Endothelial cell of hepatic sinusoid (primary cell): ENCODE data around the gene MRPS18A.

Source experiments
- in situ Hi-C: cut with HindIII; loops from 2 replicates; pipeline ENCODE4 v1.10.0; 2017; ENCODE audit warnings: low sequenced_read_pairs

The MRPS18A gene

DNA sequence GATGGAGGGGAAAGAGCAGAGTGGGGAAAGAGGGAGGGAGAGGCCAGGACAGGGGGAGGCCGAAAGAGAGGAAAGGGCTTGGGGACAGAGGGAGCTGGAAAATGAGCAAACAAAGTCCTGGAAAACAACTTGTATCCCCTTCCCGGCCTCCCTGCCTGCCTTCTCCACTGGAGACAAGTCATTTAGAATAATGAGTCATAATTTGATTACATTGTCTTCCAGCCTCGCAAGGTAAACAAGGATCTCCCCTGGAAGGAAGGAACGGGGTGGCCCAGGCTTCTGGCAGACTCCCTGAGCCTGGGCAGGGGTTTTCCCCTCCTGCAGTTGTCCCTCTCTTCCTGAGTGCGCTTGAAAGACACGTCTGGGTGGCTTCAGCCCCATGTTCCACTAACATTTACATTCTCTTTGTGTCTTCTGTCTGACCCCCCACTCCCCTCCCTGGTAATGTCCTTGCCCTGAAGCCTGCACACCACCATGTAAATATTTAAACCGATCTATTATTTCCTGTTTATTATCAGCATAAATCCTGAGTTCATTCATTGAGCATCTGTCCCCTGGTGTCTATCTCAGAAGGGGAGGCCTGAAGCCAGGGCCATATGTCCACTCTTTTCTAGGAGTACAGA is 12.1 kb upstream of the MRPS18A start:
- in situ Hi-C loops = no loop called here

DNA sequence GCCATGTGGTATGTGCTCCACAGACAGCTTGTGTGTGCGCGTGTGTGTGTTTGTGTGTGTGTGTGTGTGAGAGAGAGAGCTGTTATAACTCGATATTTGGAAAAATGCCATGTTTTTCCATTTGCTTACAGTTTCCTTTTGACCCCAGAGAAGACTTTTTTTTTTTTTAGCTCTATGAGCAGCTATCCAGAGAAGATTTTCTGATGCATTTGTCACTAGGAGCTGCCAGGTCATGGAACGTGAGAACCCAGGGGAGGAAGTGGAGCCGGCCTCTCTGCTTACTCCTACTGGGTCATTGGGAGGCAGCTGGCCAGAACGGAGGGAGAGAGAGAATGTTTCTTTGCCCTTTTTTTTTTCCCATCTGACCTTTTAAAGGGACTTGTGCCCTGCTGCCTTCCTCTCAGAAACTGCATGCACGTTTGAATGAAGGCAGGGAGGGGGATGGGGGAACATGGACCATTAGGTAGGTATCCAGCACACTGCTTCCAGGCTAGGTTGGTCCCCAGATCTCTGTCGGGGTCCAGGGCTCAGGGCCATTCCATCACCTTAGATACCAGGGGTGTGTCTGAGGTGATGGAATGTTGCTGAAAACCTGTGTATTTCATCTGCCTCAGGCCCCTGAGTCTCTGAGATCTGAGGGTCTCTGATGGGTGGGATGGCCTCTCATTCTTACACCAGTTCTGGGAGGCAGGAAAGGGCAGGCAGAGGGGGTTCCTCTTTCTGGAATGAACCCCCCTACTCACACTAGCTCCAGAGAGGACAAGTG is 11.2 kb upstream of the MRPS18A start:
- in situ Hi-C loops = no loop called here

DNA sequence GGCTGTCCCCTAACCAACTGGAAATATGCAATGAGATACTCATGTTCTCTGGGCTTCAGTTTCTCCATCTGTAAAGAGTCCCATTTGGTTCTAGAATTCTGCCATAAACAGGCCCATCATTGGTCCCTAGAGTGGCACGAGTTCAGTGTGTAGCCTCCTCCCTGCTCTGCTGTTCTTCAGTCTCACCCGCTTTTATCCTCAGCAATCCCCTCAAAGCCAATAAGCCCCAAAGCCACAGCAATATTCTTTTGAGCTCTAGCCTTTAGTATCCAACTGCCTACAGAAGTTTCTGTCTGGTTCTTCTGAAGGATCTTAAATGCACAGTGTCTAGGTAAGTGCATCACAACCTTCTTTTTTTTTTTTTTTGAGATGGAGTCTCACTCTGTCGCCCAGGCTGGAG is 9.8 kb upstream of the MRPS18A start:
- in situ Hi-C loops = no loop called here

DNA sequence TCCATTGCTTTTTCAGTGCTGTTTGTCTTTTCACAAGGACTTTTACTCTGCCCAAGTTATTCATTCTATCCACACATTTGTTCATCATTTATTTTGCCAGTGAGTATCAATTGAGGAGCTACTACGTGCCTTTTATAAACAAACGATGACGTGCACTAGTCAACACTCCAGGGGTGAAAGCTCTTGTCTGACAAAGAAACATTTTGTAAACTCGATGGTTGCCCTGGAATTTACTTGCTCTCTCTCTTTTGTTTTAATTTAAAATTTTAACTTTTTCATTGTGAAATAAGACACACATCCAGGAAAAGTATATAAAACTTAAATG is 8.3 kb upstream of the MRPS18A start:
- in situ Hi-C loops = no loop called here

DNA sequence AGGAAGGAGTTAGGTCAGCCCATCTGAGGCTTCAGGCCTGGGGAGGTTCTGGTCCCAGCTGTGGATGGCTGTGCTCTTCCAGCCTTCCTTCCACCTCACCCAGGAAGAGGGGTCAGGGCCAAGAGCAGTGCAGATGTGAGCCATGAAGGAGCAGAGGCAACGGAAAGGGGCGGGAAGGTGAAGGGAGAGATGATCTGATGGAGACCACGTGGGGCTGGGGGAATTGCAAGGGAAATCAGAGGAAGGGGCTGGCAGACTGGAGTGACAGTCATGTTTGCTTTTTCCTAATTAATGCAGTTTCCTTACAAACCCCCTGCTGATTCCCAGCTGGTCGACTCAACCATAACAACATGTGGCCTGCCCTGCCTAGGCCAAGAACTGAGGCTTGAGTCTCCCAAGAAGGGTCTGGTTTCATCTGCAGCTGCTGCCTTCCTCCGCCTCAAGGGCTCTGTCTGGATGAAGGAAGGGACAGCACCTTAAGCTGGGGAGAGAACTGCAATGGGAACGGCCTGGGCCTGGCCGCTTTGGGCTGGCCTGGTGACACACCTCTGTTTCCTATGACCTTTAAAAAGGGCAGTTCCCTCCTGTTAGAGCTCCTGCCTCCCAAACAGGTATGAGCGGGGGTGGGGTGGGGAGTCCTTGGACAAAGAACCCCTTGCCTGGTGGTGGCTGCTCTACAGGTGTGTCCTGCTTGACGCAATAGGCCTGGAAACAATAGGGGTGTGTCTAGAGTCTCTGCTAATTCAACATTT is 7.8 kb upstream of the MRPS18A start:
- in situ Hi-C loops = no loop called here

DNA sequence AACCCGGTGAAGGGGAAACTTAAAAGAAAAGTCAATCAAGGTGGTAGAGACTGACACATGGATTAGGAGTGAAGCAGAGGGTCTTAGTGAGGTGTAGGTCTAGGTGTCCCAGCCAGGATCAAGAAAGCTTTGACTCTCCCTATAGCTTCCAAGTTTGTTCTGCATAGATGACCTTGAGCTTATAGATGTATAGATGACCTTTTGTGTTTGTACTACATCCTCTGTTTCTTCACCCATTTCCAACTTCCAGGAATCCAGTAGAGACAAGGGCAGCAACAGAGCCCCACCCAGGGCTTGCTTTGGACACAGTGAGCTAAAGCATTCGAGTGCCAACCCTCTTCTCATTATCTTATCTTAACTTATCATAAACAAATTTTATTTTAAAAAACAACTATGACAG is 1.8 kb upstream of the MRPS18A start:
- in situ Hi-C loops = loop anchor here (5.0 to 10.0 kb wide), 2 partner anchors 37 to 145 kb away; no protein-coding TSS in a partner anchor

DNA sequence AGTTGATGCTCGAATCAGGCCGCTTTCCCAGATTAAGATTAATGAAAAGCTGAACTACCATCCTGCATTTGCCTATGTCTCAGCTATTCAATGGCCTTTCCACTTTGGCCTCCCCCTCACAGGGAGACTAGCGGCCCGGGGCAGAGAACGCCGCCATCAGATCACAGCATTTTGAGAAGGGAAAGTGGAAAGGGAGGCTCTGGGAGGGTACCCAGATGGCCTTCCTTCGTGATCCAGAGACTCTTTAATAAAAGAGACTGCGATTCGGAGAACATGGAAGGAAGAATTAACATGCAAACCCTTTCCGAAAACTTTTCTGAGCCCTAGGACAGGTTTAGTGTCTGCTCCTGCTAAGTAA is 533 bp downstream of the MRPS18A start:
- in situ Hi-C loops = loop anchor here (5.0 to 10.0 kb wide), 2 partner anchors 35 to 148 kb away; no protein-coding TSS in a partner anchor

DNA sequence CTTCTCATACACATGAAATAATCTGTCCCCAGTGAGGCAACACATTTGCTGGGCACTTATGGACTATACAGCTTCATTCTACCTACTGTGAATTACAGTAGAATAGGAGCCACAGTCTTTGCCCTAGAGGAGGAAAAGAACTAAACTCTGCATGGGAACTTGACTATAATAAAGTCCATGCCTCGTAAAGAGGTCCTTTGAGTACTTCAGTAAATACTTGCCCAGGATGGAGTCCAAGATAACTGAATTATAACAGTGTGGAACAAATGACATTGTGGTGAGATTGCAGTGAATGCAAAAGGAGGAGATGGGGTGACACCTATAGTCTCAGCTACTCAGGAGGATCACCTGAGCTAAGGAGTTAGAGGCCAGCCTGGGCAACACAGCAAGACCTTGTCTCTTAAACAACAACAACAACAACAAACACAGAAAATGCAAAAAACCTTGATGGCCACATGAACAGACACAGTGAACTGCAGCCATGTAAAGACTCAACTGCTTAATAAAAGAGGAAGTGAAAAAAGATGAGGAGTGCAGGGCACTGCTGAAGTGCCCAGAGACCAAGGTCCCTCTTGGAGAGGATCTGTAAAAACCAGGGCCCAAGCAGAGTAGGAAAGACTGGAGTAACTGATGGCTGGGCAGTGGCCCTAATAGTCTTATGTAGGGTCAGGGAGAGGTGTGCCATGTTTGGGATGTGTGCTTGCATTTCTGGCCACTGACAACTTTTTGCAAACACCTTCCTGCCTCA is 3.7 kb downstream of the MRPS18A start:
- in situ Hi-C loops = loop anchor here (10.0 kb wide), 1 partner anchor 151 kb away; no protein-coding TSS in a partner anchor

DNA sequence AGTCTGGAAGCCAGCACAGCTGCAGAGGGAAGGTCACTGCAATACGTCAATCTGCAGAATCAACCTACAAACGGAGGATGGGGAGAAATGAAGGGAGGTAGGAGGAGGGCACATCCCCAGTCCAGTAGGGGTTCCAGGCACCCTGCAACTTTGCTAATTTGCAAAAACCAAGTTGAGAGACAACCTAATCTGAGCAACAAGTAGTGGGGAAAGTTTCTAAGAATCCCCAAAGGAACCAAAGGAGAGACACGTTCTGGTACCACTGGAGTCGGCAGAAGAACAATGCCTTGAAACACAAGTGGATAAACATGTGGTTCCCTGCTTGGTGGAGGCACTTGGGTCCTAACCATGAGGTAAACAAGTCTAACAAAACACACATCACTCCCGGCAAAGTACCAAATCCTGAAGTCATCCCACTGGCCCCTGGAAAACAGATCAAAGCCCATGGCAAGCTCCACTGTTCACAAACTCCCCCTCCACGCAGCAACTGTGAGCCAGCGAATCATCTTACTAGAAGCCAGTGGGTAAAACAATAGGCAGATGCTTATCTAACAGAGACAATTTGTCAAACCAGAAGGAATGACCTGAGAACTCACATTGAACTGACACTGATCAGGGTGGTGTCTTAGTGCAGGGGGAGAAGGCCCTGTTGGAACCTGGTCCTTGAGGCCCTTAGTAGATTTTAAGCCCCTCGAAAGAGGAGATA is 4.7 kb downstream of the MRPS18A start:
- in situ Hi-C loops = loop anchor here (10.0 kb wide), 1 partner anchor 152 kb away; no protein-coding TSS in a partner anchor

DNA sequence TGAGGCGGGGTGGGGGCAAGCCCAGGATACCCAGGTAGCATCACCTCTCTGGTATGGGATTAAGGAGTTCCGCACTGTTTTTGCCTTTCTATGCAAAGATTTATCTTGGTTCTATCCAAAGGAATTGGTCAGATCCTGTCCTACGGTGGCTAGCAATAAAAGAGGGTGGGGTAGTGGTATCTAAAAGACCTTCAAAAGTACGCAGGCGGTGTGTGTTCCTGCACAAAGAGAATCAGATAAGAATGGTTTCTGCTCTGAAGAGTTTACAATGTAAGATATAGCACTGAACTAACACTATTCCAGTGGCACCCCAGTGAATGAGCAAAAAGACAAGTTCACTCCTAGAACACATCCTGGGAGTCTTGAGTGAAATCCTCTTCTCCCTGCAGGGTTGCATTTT is 6.3 kb downstream of the MRPS18A start:
- in situ Hi-C loops = loop anchor here (10.0 kb wide), 1 partner anchor 153 kb away; no protein-coding TSS in a partner anchor

DNA sequence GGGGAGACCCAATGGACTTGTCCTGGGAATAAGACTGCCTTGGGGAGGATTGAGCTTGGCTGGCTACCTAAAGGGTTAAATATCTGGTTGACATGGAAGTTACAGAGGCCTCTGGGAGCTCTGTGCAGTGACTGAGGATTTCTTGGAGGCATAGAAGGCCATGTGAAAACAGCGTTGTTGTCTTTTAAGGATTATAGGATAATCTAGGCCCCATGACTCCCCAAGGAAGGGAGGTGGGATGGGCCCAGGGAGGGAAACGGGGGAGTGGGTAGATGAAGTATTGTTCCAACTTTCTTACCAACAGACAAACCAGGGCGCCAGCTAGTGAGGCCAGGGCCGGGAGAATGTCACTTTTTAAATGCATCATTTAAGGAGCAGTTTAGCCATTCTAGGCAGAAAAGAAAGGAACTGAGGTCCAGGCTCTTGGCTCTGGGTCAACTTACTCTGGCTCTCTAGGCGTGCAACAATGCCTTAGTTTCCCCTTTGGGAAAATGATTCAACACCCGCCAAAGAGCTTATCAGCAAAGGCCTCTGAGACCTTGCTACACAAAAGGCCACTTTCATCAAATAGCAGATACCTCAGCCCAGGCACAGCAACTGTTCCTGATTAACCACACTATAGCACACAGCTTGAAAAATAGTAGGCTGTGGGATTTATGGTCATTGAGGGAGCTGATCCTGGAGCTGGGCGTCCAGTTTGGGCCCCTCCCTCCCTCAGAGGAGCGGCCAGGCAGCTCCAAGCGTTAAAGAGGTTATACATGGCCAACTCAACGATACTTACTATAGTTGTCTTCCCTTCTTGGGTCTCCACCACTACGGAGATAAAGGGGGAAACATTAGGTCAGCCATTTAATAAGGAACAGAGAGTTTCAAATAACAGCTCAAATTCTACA is 7.0 kb downstream of the MRPS18A start:
- in situ Hi-C loops = loop anchor here (10.0 kb wide), 1 partner anchor 154 kb away; no protein-coding TSS in a partner anchor

DNA sequence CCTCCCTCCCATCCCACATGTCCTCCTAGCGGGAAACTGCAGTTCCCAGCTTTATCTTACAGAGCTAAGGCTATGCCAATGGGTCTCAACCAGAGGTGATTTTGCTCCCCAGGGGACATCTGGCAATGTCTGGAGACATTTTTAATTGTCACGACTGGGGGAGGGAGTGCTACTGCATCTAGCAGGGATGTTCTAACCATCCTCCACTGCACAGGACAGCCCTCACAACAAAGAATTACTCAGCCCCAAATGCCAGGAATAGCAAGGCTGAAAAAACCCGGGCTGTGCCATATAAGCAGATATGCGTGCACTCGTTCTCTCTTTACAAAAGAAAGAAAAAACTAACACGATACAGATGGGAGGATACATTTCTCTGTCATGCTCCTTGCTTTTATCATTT is 8.5 kb downstream of the MRPS18A start:
- in situ Hi-C loops = no loop called here

DNA sequence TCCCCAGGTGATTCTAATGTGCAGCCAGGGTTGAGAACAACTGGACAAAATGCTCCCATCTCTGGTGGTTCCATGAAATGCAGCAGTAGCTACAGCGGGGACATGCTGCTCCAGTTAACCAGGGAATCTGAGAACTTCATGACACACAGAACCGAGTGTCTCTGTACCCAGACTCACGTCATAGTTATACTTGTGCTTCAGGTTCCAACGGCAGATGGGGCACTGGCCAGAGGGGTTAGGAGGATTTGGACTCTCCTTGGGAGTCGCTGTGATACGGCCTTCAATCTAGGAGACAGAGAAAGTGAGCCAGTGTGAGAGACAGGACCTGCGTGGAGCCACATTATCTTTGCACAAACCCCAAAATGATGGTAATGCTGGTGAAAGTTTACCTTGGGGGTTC is 9.2 kb downstream of the MRPS18A start:
- in situ Hi-C loops = no loop called here

DNA sequence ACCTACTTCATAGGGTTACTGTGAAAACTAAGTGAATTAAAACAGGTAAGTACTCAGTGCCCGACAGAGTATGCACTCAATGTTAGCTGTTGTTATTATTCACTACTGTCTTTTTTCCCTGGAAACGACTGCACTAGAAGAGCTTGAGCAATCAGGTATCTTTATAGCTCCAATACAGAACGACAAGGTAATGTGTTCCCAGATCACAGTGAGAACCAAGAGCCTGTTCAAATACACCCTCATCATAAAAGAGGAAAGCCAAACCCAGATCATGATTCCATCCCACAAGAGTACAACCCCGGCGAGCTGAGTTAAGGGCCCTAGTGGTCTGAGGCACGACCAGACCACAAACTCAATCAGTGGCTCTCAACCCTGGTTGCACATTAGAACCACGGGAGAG is 9.8 kb downstream of the MRPS18A start:
- in situ Hi-C loops = no loop called here

DNA sequence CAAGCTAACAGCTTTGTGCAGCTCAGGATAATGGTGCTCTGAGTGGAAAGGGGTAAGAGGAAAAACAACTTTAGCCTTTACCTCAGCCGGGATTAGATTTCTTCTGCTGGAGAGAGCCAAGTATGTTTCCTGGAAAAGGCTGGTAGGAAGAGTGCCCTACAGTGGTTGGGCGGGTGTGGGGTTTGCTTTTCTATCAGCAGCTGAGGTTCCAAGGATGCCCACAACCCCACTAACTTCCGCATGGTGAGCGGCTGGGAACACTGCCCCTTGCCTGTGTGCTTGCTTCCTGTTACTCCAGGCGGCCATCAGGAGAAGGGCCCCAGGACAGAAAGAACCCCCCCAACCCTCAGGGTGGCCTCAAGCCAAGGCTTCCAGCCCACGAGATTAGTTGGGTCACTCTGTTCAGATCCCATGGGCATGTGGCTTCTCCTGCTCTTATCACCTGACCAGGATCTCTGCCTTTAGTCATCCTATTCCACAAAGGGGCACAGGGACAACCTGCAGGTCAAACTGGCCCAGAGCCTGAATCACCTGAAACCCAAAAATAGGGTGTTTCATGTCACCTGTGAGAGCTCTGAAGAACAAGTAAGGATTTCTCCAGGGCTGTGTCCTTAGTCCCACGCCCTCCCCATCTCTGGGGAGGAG is 10.5 kb downstream of the MRPS18A start:
- in situ Hi-C loops = no loop called here

DNA sequence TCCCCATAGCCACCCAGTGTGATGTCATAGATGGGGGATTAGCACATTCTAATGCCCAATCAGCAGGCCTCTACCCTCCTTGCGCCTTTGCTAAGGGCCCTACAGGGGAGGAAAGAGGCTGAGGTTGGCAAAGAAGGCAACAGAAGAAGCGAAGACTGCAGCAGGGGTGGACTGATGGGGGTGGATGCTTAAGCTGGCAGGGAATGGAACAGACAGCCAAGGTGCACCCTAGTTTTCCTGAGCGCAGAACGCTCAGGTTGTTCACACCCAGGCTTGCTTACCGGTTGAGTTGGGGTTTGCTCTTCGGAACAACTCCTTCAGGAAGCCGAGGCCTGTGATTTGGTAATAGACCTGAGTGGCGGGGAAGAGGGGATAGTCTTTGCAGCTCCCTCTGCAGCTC is 12.7 kb downstream of the MRPS18A start:
- in situ Hi-C loops = loop anchor here (5.0 kb wide), 1 partner anchor 83 kb away; no protein-coding TSS in a partner anchor

DNA sequence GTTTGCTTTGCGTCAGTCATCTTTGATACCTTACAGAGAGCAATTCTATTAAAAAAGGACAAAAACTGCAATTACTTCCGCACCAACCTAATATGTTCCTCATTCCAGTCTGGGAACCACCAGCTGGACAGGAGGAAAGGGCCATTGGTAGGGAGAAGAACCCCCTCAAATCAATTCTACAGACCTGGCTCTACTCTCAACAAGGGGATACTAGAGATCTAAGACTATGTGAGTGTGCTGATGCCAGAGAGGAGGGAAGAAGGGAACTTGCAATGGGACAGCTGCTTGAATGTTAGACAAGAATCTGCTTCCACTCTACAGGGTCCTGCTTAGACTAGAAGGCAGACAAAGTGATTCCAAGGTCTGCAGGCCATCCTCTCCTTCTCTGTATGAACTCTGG is 13.3 kb downstream of the MRPS18A start:
- in situ Hi-C loops = loop anchor here (5.0 kb wide), 1 partner anchor 82 kb away; no protein-coding TSS in a partner anchor

DNA sequence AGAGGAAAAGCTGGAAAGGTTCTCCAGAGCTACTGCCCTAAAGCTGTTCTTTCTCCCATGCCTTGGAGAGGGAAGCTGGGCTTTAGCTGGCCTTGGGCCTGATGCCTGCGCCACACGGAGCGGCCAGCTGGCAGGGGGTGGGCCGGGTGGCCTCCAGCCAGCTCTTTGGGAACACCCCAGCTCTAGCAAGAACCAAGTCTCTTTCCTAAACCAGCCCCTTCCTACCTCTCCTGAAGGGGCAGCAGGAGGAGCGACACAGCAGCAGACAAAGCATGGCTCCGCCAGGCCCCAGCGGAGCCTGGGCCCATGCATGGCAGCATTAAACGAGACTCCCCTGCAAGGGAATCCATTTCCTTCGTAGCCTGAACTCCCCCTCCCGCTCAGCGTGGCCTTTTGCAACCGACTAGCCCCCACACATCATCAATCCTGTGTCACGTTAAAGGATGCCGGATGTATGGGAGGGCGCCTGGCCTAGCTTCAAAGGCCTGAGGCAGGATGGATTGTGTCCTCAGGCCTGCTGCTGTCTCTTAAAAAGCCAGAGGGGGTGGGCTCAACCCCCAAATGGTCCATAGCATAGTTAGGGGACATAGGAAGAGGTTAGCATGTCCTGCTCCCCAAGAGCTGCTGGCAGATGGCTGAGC is 14.0 kb downstream of the MRPS18A start:
- in situ Hi-C loops = loop anchor here (5.0 kb wide), 1 partner anchor 81 kb away; no protein-coding TSS in a partner anchor
